ENCODE measurements around the gene NDRG4. TPM values are rescaled to one million over a fixed set of nuclear protein-coding genes. Genes with fewer than 3 reads are reported as not detected.
A peak's percentile ranks its signal among the peaks of the same experiment; 100 is the strongest.

Gene NDRG4
- total RNA-seq, 1 donor from 2014 or later: 42.9 TPM

- Mint-ChIP-seq H3K27ac (no peak overlapping the region), H3K4me3 (no peak overlapping the region), H3K4me1 (ENCODE audit: unreplicated experiment) (peaks cover 22% of the 10 kb centered on the region), H3K27me3 (peaks cover 4% of the 10 kb centered on the region), H3K36me3 (no peaks in the 10 kb centered on the region), H3K9me3 (no peaks in the 10 kb centered on the region)
- no peak for DNase-seq (ENCODE audit: extremely low spot score, unreplicated experiment)
- no peak for TF ChIP-seq CTCF (conservative IDR thresholded peaks at IDR 0.05)
Measured at GRCh38 chr16:58492066-58492465, 7.9 kb upstream of the NDRG4 start.

- no peaks in the 10 kb centered on the region for H3K9me3 Mint-ChIP-seq
- H3K4me1 Mint-ChIP-seq (ENCODE audit: unreplicated experiment): peaks cover 22% of the 10 kb centered on the region
- no peaks in the 10 kb centered on the region for H3K36me3 Mint-ChIP-seq
- no peak overlapping the region for H3K4me3 Mint-ChIP-seq
- no peak for DNase-seq (ENCODE audit: extremely low spot score, unreplicated experiment)
- TF ChIP-seq CTCF (conservative IDR thresholded peaks at IDR 0.05): no peak
- peaks cover 4% of the 10 kb centered on the region for H3K27me3 Mint-ChIP-seq
- peak overlapping the region; percentile 0 for H3K27ac Mint-ChIP-seq
Measured at GRCh38 chr16:58492735-58493134, 7.2 kb upstream of the NDRG4 start.

GRCh38 chr16:58493756-58494431 lies 6.0 kb upstream of the NDRG4 start:
- Mint-ChIP-seq H3K27ac (no peak overlapping the region), H3K9me3 (no peaks in the 10 kb centered on the region), H3K36me3 (no peaks in the 10 kb centered on the region), H3K27me3 (peaks cover 4% of the 10 kb centered on the region), H3K4me1 (ENCODE audit: unreplicated experiment) (peaks cover 22% of the 10 kb centered on the region), H3K4me3 (no peak overlapping the region)
- no peak for TF ChIP-seq CTCF (conservative IDR thresholded peaks at IDR 0.05)
- DNase-seq (ENCODE audit: extremely low spot score, unreplicated experiment): no peak

GRCh38 chr16:58494981-58495520 lies 4.9 kb upstream of the NDRG4 start:
- H3K36me3 Mint-ChIP-seq: no peaks in the 10 kb centered on the region
- H3K27ac Mint-ChIP-seq: peak overlapping the region; percentile 83
- H3K4me3 Mint-ChIP-seq: peak overlapping the region; percentile 69
- H3K4me1 Mint-ChIP-seq (ENCODE audit: unreplicated experiment): peaks cover 22% of the 10 kb centered on the region
- H3K9me3 Mint-ChIP-seq: no peaks in the 10 kb centered on the region
- DNase-seq (ENCODE audit: extremely low spot score, unreplicated experiment): peak; percentile 84
- TF ChIP-seq CTCF (conservative IDR thresholded peaks at IDR 0.05): peak; percentile 73
- H3K27me3 Mint-ChIP-seq: no peaks in the 10 kb centered on the region

- Mint-ChIP-seq H3K27ac (peak overlapping the region; percentile 83), H3K4me1 (ENCODE audit: unreplicated experiment) (peaks cover 22% of the 10 kb centered on the region), H3K9me3 (no peaks in the 10 kb centered on the region), H3K4me3 (peak overlapping the region; percentile 69), H3K27me3 (no peaks in the 10 kb centered on the region), H3K36me3 (no peaks in the 10 kb centered on the region)
- no peak for TF ChIP-seq CTCF (conservative IDR thresholded peaks at IDR 0.05)
- DNase-seq (ENCODE audit: extremely low spot score, unreplicated experiment): no peak
Measured at GRCh38 chr16:58495521-58496331, 4.2 kb upstream of the NDRG4 start.

Data from type B pancreatic cell (in vitro differentiated cells).